ENCODE data around the gene CDC27.

DNA sequence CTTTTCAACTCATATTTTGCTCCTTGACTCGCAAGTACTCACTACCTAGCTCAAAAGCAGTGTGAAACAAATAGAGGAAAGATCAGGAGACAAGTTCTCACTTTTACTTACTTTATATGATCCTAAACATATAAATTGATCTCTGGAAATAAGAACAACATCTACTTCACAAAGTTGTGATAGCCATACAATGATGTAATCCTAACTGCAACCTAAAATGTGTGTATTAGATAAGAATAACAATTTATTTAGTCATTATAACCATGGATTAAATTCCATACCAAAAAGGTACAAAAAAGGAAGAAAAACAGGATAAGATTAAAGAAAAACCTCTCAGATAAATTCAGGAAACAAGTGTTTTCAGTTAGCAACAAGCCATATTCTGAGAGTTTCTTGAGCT, 103.4 kb downstream of the CDC27 start:
- TF ChIP-seq, protein P1, sequence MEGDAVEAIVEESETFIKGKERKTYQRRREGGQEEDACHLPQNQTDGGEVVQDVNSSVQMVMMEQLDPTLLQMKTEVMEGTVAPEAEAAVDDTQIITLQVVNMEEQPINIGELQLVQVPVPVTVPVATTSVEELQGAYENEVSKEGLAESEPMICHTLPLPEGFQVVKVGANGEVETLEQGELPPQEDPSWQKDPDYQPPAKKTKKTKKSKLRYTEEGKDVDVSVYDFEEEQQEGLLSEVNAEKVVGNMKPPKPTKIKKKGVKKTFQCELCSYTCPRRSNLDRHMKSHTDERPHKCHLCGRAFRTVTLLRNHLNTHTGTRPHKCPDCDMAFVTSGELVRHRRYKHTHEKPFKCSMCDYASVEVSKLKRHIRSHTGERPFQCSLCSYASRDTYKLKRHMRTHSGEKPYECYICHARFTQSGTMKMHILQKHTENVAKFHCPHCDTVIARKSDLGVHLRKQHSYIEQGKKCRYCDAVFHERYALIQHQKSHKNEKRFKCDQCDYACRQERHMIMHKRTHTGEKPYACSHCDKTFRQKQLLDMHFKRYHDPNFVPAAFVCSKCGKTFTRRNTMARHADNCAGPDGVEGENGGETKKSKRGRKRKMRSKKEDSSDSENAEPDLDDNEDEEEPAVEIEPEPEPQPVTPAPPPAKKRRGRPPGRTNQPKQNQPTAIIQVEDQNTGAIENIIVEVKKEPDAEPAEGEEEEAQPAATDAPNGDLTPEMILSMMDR (optimal IDR thresholded peaks at IDR 0.05 in 1 of 3, IDR thresholded peaks at IDR 0.05 in 1 of 3, conservative IDR thresholded peaks at IDR 0.05 in 1 of 3; ENCODE audit: extremely low read depth in 1 of 3, insufficient read depth in 2 of 3, low read length in 3 of 3): no peak
- TF ChIP-seq EZH2 (IDR thresholded peaks at IDR 0.05; ENCODE audit: low read length): no peak

Data from keratinocyte (primary cell).